HepG2 (cell line): ENCODE measurements around the gene SEMA4F. TPM values are rescaled to one million over a fixed set of nuclear protein-coding genes. Genes with fewer than 3 reads are reported as not detected.
A peak's percentile ranks its signal among the peaks of the same experiment; 100 is the strongest.

Experiments
- EHMT2 ChIP-seq: fragments of 200-600 bp; sonication (generic); IDR thresholded peaks from 2 replicates; pipeline ENCODE4 v1.7.0; 2017; ENCODE audit warnings: antibody characterized with exemption, low read depth, low read length, borderline replicate concordance
- HDAC1 ChIP-seq: sonication (generic); formaldehyde crosslinking; IDR thresholded peaks from 2 replicates; pipeline ENCODE4 v1.5.1; 2020; ENCODE audit warnings: mild to moderate bottlenecking, missing genetic modification reagents
- MED8 ChIP-seq: sonication (generic); formaldehyde crosslinking; IDR thresholded peaks from 2 replicates; pipeline ENCODE4 v1.8.1; 2023; ENCODE audit warnings: mild to moderate bottlenecking, missing genetic modification reagents; ENCODE audit not compliant: insufficient replicate concordance
- MXI1 ChIP-seq: IDR thresholded peaks from 3 replicates; pipeline ENCODE4 v1.6.1; 2012; ENCODE audit warnings: low read depth, low read length, inconsistent platforms, borderline replicate concordance
- NCOA1 ChIP-seq: sonication (generic); formaldehyde crosslinking; IDR thresholded peaks from 2 replicates; pipeline ENCODE4 v1.9.0; 2021; ENCODE audit warnings: missing genetic modification reagents
- REXO4 ChIP-seq: sonication (generic); formaldehyde crosslinking; IDR thresholded peaks from 2 replicates; pipeline ENCODE4 v1.8.0; 2022; ENCODE audit warnings: missing genetic modification reagents, mild to moderate bottlenecking, borderline replicate concordance
- SMYD3 ChIP-seq: sonication (generic); formaldehyde crosslinking; IDR thresholded peaks from 2 replicates; pipeline ENCODE4 v1.8.1; 2023; ENCODE audit warnings: mild to moderate bottlenecking, missing genetic modification reagents
- TBX2 ChIP-seq: sonication (generic); formaldehyde crosslinking; IDR thresholded peaks from 2 replicates; pipeline ENCODE4 v1.5.0; 2020; ENCODE audit warnings: missing genetic modification reagents, mild to moderate bottlenecking, borderline replicate concordance
- TCF7 ChIP-seq: sonication (generic); IDR thresholded peaks from 2 replicates; pipeline ENCODE4 v1.6.1; 2016; ENCODE audit warnings: antibody characterized with exemption, low read depth
- TOE1 ChIP-seq: sonication (generic); formaldehyde crosslinking; IDR thresholded peaks from 2 replicates; pipeline ENCODE4 v1.4.0; 2020; ENCODE audit warnings: mild to moderate bottlenecking, missing genetic modification reagents
- U2AF2 ChIP-seq: fragments of 200-400 bp; formaldehyde crosslinking; IDR thresholded peaks from 2 replicates; pipeline ENCODE4 v1.6.1; 2017; ENCODE audit warnings: low read depth, mild to moderate bottlenecking, low read length
- YEATS4 ChIP-seq: sonication (generic); formaldehyde crosslinking; IDR thresholded peaks from 2 replicates; pipeline ENCODE4 v1.4.0; 2020; ENCODE audit warnings: missing genetic modification reagents, borderline replicate concordance
- ZBTB20 ChIP-seq: sonication (generic); formaldehyde crosslinking; IDR thresholded peaks from 2 replicates; pipeline ENCODE4 v1.8.1; 2023; ENCODE audit warnings: missing genetic modification reagents, low read depth, mild to moderate bottlenecking, borderline replicate concordance
- ZNF234 ChIP-seq: sonication (generic); formaldehyde crosslinking; conservative IDR thresholded peaks from 2 replicates; pipeline ENCODE4 v1.5.1; 2020; ENCODE audit warnings: mild to moderate bottlenecking, missing genetic modification reagents
- ZNF33A ChIP-seq: sonication (generic); formaldehyde crosslinking; IDR thresholded peaks from 2 replicates; pipeline ENCODE4 v1.5.1; 2020; ENCODE audit warnings: missing genetic modification reagents, mild to moderate bottlenecking, moderate library complexity, borderline replicate concordance
- ZNF547 ChIP-seq: sonication (generic); formaldehyde crosslinking; IDR thresholded peaks from 2 replicates; pipeline ENCODE4 v1.5.1; 2020; ENCODE audit warnings: mild to moderate bottlenecking, missing genetic modification reagents
- ZNF619 ChIP-seq: sonication (generic); formaldehyde crosslinking; IDR thresholded peaks from 2 replicates; pipeline ENCODE4 v1.4.0; 2020; ENCODE audit warnings: mild to moderate bottlenecking, missing genetic modification reagents
- ZNF790 ChIP-seq: sonication (generic); formaldehyde crosslinking; IDR thresholded peaks from 2 replicates; pipeline ENCODE4 v1.8.0; 2022; ENCODE audit warnings: missing genetic modification reagents, mild to moderate bottlenecking, borderline replicate concordance
- polyA plus RNA-seq, 8 experiments: library from polyadenylated mRNA; depleted of rRNA in 3 of 8; stranded (reverse) in 7 of 8; unstranded in 1 of 8; fragments of >200 nt; fragmentation: Illumina TruSeq in 4 of 8; extraction: Trizol in 4 of 8; gene quantifications; 2 replicates each; pipeline versions ENCODE4 v1.2.1 to v1.2.3, GENCODE V29; 2011 to 2016; ENCODE audit warnings: low read depth in 4 of 8, missing spikeins in 1 of 8, mixed read lengths in 1 of 8; ENCODE audit not compliant: insufficient read depth in 1 of 8
- total RNA-seq, 5 experiments: library from RNA; depleted of rRNA; stranded (reverse); fragments of >200 nt; fragmentation: Illumina TruSeq; extraction: Trizol; gene quantifications; 2 replicates each; pipeline ENCODE4 v1.2.3, GENCODE V29; 2016; ENCODE audit warnings: low read depth in 1 of 5
- TF ChIP-seq, protein P1 (sequence below): fragments of 450-650 bp; IDR thresholded peaks from 2 replicates; pipeline ENCODE4 v1.6.1; 2016
- TF ChIP-seq, protein P2 (sequence below): sonication (generic); formaldehyde crosslinking; IDR thresholded peaks from 2 replicates; pipeline ENCODE4 v1.5.1; 2020; ENCODE audit warnings: missing genetic modification reagents, mild to moderate bottlenecking, borderline replicate concordance
- TF ChIP-seq, protein P3 (sequence below): sonication (generic); formaldehyde crosslinking; IDR thresholded peaks from 2 replicates; pipeline ENCODE4 v1.5.0; 2020; ENCODE audit warnings: missing genetic modification reagents
- TF ChIP-seq, protein P4 (sequence below): sonication (generic); formaldehyde crosslinking; IDR thresholded peaks from 2 replicates; pipeline ENCODE4 v1.5.0; 2020; ENCODE audit warnings: missing genetic modification reagents
- TF ChIP-seq, protein P5 (sequence below): IDR thresholded peaks from 2 replicates; pipeline ENCODE4 v1.6.1; 2012; ENCODE audit warnings: low read length, improper control_type of control experiment

The SEMA4F gene
- total and polyA plus RNA-seq, 2 of the 13 experiments (the other 11 are each of a cell fraction or from before 2014, with no cell fraction given), result 7.1 to 10.3 TPM

DNA sequence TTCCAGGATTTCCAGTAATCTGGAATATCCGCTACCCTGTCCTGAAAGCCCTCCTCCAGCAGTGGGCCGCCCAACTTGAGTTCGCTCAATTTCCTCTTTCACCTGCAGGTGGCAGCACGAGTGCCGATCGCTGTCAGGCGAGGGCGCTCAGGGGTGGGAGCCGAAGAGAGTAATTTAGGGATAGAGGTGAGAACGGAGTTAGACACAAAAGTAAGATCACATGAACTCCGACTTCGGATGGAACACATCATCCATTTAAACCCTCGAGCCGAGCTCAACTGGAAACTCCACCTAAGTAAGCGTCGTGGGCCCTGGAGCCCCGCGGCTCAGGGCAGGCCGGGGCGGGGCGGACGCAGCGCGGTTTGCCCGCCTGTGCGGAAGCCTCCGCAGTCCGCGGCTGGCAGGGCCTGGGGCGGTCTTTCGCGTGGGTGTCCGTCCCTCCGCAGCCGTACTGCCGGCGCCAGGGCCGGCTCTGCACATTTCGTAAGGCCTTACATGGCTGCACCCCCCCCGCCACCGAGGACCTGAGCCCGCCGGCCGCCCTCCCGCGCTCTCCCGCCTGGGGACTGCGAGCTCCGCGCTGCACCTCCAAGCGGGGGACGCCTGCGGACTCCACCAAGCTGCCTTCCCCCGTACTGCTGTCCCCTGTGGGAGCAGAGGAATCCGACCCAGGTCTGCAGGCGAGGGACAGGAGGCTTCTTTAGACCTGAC, 61.2 kb downstream of the SEMA4F start (continued):
- TF ChIP-seq, protein P1, sequence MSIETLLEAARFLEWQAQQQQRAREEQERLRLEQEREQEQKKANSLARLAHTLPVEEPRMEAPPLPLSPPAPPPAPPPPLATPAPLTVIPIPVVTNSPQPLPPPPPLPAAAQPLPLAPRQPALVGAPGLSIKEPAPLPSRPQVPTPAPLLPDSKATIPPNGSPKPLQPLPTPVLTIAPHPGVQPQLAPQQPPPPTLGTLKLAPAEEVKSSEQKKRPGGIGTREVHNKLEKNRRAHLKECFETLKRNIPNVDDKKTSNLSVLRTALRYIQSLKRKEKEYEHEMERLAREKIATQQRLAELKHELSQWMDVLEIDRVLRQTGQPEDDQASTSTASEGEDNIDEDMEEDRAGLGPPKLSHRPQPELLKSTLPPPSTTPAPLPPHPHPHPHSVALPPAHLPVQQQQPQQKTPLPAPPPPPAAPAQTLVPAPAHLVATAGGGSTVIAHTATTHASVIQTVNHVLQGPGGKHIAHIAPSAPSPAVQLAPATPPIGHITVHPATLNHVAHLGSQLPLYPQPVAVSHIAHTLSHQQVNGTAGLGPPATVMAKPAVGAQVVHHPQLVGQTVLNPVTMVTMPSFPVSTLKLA, result no peak
- TF ChIP-seq TBX2, result peak; percentile 87; the same call in 1 of the 2 replicates
- 0 out of 2 replicates have a peak, but pooled peaks have one; percentile 15 for TF ChIP-seq ZNF234 (CRISPR knock-in tag)
- TF ChIP-seq NCOA1 (CRISPR knock-in tag), result no peak
- TF ChIP-seq, protein P2, sequence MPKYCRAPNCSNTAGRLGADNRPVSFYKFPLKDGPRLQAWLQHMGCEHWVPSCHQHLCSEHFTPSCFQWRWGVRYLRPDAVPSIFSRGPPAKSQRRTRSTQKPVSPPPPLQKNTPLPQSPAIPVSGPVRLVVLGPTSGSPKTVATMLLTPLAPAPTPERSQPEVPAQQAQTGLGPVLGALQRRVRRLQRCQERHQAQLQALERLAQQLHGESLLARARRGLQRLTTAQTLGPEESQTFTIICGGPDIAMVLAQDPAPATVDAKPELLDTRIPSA (CRISPR knock-in tag), result peak; percentile 63; the same call in 1 of the 2 replicates
- no peak for TF ChIP-seq EHMT2
- no peak for TF ChIP-seq ZNF790 (CRISPR knock-in tag)
- TF ChIP-seq REXO4 (CRISPR knock-in tag), result no peak
- TF ChIP-seq, protein P3, sequence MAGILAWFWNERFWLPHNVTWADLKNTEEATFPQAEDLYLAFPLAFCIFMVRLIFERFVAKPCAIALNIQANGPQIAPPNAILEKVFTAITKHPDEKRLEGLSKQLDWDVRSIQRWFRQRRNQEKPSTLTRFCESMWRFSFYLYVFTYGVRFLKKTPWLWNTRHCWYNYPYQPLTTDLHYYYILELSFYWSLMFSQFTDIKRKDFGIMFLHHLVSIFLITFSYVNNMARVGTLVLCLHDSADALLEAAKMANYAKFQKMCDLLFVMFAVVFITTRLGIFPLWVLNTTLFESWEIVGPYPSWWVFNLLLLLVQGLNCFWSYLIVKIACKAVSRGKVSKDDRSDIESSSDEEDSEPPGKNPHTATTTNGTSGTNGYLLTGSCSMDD, result no peak
- TF ChIP-seq TCF7, result no peak
- TF ChIP-seq SMYD3 (CRISPR knock-in tag), result no peak
- no peak for TF ChIP-seq TOE1 (CRISPR knock-in tag)
- no peak for TF ChIP-seq ZNF33A (CRISPR knock-in tag)
- TF ChIP-seq U2AF2, result no peak
- TF ChIP-seq, protein P4, sequence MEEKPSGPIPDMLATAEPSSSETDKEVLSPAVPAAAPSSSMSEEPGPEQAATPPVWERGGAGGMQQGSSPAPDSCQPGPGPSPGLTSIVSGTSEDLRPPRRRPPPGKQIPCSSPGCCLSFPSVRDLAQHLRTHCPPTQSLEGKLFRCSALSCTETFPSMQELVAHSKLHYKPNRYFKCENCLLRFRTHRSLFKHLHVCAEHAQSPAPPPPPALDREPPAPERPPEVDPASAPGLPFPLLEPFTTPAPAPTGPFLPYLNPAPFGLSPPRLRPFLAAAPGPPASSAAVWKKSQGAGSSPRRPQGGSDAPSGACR, result peak; percentile 87
- TF ChIP-seq YEATS4 (CRISPR knock-in tag), result peak; percentile 84
- peak; percentile 81 for TF ChIP-seq HDAC1 (CRISPR knock-in tag)
- peak; percentile 80; the same call in 1 of the 2 replicates for TF ChIP-seq ZBTB20 (CRISPR knock-in tag)
- TF ChIP-seq MED8 (CRISPR knock-in tag), result no peak
- TF ChIP-seq, protein P5, sequence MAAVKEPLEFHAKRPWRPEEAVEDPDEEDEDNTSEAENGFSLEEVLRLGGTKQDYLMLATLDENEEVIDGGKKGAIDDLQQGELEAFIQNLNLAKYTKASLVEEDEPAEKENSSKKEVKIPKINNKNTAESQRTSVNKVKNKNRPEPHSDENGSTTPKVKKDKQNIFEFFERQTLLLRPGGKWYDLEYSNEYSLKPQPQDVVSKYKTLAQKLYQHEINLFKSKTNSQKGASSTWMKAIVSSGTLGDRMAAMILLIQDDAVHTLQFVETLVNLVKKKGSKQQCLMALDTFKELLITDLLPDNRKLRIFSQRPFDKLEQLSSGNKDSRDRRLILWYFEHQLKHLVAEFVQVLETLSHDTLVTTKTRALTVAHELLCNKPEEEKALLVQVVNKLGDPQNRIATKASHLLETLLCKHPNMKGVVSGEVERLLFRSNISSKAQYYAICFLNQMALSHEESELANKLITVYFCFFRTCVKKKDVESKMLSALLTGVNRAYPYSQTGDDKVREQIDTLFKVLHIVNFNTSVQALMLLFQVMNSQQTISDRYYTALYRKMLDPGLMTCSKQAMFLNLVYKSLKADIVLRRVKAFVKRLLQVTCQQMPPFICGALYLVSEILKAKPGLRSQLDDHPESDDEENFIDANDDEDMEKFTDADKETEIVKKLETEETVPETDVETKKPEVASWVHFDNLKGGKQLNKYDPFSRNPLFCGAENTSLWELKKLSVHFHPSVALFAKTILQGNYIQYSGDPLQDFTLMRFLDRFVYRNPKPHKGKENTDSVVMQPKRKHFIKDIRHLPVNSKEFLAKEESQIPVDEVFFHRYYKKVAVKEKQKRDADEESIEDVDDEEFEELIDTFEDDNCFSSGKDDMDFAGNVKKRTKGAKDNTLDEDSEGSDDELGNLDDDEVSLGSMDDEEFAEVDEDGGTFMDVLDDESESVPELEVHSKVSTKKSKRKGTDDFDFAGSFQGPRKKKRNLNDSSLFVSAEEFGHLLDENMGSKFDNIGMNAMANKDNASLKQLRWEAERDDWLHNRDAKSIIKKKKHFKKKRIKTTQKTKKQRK, result no peak
- peak; percentile 88 for TF ChIP-seq ZNF547 (CRISPR knock-in tag)
- TF ChIP-seq ZNF619 (CRISPR knock-in tag), result no peak
- 0 out of 3 replicates have a peak, but pooled peaks have one; percentile 5 for TF ChIP-seq MXI1
